ENCODE results near the gene SLC30A7.
A peak's percentile ranks its signal among the peaks of the same experiment; 100 is the strongest.

DNA sequence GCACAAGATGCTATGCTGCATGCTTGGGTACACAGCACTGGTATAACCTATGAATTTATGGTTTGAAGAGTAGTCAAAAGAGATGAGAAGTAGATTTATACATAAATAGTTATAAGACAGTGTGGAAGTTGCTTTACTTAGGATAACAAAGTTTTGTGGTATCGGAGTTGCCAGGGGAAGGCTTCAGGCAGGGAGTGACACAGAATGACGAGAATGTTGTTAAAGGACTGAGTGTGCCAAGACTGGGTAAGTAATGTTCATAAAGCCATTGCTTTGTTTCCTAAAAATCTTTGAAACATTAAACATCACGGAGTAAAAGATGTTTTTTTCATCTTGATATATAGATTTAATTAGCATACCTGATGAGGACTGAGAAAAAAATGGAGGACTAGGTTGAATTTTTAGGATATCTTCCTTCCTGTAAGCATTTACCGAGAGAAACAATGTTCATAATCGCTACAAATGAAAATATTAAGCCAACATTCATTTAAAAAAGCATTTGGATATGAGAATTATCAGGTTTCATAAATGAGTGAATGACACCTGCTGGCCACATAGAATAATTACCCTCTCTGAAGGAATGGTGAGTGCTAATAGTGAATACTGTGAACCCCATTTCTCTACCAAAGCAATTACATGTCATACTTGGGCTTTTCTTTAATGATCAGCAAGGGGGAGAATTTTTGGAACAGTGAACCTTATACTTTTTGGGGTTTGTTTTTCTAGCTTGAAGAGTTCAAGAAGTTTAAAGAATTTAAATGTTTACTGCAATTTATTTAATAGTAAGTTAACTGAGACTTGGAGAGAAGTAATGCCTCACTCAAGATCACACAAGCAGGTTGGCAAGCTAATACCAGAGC is 29.6 kb upstream of the SLC30A7 start:
- TF ChIP-seq, protein P1, sequence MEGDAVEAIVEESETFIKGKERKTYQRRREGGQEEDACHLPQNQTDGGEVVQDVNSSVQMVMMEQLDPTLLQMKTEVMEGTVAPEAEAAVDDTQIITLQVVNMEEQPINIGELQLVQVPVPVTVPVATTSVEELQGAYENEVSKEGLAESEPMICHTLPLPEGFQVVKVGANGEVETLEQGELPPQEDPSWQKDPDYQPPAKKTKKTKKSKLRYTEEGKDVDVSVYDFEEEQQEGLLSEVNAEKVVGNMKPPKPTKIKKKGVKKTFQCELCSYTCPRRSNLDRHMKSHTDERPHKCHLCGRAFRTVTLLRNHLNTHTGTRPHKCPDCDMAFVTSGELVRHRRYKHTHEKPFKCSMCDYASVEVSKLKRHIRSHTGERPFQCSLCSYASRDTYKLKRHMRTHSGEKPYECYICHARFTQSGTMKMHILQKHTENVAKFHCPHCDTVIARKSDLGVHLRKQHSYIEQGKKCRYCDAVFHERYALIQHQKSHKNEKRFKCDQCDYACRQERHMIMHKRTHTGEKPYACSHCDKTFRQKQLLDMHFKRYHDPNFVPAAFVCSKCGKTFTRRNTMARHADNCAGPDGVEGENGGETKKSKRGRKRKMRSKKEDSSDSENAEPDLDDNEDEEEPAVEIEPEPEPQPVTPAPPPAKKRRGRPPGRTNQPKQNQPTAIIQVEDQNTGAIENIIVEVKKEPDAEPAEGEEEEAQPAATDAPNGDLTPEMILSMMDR (IDR thresholded peaks at IDR 0.05), result peak in 2 of 3 experiments; percentile 17 to 33
- TF ChIP-seq POLR2AphosphoS5 (IDR thresholded peaks at IDR 0.05; ENCODE audit: insufficient read depth in 1 of 2, low read depth in 1 of 2), result no peak
- no peak for TF ChIP-seq POLR2A (IDR thresholded peaks at IDR 0.05)
